ENCODE results near the gene ADAMTS18. TPM values are rescaled to one million over a fixed set of nuclear protein-coding genes. Genes with fewer than 3 reads are reported as not detected.

ADAMTS18 gene
- total RNA-seq, 2 donors from 2014 or later: not detected

Other genes with a start within 250 kb of the ADAMTS18 start
- 10 to 100 TPM; 72.1 to 79.9 TPM for gene MON1B, start 243.8 kb downstream of the ADAMTS18 start, total RNA-seq
- gene SYCE1L, start 235.6 kb downstream of the ADAMTS18 start, total RNA-seq: 1 to 10 TPM; 2.9 to 4.3 TPM